GM10266 (cell line): ENCODE results near the gene IER5L.

ENCODE experiments used
- DNase-seq: peaks from one replicate; pipeline ENCODE4 v3.0.0; 2012; ENCODE audit errors: extremely low spot score
- CTCF ChIP-seq: IDR thresholded peaks from 2 replicates; pipeline ENCODE4 v1.5.1; 2012; ENCODE audit warnings: mild to moderate bottlenecking, low read depth; ENCODE audit not compliant: control insufficient read depth, insufficient read depth; ENCODE audit errors: missing control alignments

The IER5L gene

DNA sequence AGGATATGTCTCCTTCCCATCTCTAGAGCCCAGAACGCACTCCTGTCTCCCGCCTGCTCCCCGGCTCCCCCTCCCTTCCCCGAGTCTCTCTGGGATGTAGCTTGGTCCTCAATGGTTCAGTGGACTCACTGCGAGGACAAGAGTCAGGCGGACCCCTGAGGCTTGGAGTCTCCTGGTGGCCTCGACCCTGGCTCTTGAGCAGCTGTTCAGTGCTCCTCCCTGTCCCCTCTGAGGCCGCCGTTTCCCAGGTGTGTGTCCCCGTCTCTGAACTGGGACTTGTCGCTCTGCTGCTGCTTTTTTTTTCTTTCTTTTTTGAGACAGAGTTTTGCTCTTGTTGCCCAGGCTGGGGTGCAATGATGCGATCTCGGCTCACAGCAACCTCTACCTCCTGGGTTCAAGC is 44.8 kb upstream of the IER5L start:
- no peak for TF ChIP-seq CTCF
- DNase-seq, result no peak

DNA sequence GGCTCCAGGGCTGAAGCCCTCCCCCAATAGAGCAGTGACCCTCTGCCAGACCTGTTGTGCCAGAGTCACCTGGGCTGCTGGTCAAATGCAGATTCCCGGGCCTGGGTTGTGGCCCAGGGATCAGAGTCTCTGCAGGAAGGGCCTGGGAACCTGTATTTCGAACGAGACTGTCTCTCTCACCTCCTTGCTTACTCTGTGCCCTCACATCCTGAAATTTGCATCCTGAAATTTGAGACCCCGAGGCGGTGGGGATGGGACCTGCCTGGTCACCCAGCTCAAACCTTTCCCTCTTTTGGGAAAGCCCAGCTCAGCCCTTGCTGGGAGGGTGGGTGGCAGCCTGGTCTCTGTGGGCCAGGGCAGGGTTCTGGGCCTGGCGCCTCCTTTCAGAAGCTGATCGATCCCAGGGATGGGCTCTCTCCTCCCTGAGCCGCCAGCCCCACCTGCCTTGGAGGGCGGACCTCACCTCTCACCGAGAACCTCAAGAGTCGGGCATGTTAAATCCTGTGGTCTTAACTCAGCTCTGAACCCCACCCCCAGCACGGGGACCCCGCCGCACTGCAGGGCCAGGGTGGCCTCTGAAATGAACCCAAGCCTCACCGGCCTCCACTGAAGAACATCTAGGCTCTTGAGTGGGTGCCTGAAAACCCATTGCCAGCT is 44.0 kb upstream of the IER5L start:
- no peak for DNase-seq
- TF ChIP-seq CTCF, result no peak

- no peak for DNase-seq
- no peak for TF ChIP-seq CTCF
Measured at GRCh38 chr9:129221233-129221632, 43.2 kb upstream of the IER5L start.

GRCh38 chr9:129220771-129221170 is 42.7 kb upstream of the IER5L start:
- no peak for DNase-seq
- no peak for TF ChIP-seq CTCF

DNA sequence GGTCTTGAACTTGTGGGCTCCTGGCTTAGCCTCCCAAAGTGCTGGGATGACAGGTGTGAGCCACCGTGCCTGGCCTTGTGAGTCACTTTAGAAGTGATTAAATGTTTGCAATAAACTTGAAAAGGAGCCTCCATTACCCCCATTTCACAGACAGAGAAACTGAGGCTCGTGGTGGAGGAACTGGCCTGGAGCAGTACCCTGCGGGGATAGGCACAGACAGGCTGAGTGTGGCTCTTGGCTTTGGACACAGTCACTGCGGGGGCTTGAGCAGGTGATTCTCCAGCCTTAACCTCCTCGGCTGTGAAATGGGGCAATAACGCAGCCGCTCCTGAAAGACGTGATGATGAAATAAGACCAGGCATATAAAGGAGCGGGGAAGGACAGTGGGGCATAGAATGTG is 40.9 kb upstream of the IER5L start:
- no peak for TF ChIP-seq CTCF
- DNase-seq, result no peak

DNA sequence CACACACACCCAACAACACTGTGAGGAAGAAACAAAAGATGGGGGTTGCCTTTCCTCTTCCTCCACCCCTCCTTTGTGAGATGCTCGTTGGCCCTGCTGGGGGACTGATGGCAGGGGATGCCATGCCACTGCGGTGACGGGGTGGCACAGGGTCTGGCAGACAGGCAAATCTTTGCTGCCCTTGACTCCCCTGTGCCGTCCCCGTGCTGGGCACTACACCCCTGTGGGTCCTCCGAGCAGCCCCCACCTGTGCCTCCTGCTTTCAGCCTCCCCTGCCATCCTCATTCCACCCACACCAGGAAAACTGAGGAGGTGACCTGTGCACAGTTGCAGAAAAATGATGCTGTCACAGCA is 40.2 kb upstream of the IER5L start:
- no peak for TF ChIP-seq CTCF
- DNase-seq, result no peak

DNA sequence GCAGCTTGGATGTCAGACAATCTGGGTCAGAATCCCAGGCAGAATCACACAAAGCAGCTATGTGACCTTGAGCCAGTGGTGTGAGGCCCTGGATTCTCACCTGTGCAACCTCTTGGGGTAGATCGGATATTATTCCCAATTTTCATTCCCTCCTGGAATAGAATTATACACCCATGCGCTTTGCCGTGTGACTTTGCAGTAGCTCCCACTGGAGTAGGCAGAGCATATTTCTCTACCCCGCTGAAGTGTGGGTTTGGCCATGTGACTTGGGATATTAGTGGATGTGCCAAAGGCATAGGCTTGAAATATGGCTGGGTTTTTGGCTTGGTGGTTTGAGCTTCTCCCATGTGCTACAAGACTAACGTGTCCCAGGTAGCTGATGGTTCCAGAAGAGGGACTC is 35.5 kb upstream of the IER5L start:
- no peak for TF ChIP-seq CTCF
- DNase-seq, result no peak
